ENCODE results near the gene NOS1AP. TPM values are rescaled to one million over a fixed set of nuclear protein-coding genes. Genes with fewer than 3 reads are reported as not detected.

The NOS1AP gene
- total RNA-seq, 1 experiment from 2014 or later, result 5.3 TPM

GRCh38 chr1:162131400-162132321 lies 62.2 kb downstream of the NOS1AP start (continued):
- TF ChIP-seq ZBTB33 (IDR thresholded peaks at IDR 0.05; ENCODE audit: extremely low read depth, insufficient replicate concordance, low read length), result no peak
- no peak for TF ChIP-seq ZNF274 (IDR thresholded peaks at IDR 0.05; ENCODE audit: low read depth, low read length)
- TF ChIP-seq POLR2A (IDR thresholded peaks at IDR 0.05; ENCODE audit: borderline replicate concordance, extremely low read depth, insufficient read depth, insufficient read length), result no peak

GRCh38 chr1:162133566-162133965 lies 64.1 kb downstream of the NOS1AP start:
- H2AFZ ChIP-seq (ENCODE audit: low read depth, low read length, poor library complexity, severe bottlenecking), result no peak overlapping the region
- CTCF ChIA-PET, result no interaction called here
- H3K9me3 ChIP-seq (ENCODE audit: control insufficient read depth in 1 of 2, insufficient read depth in 1 of 2, low read depth in 1 of 2, low read length in 2 of 2), result no peaks in the 10 kb centered on the region
- H3K9me2 ChIP-seq (ENCODE audit: insufficient read depth), result no peaks in the 10 kb centered on the region
- H4K20me1 ChIP-seq (ENCODE audit: insufficient read depth), result no peaks in the 10 kb centered on the region
- no peaks in the 10 kb centered on the region for H3K27me3 ChIP-seq (ENCODE audit: insufficient read depth, low read length)
- no TSS peak for BruUV-seq (replicated peaks)
- H3K4me2 ChIP-seq (ENCODE audit: low read length), result no peak overlapping the region
- H3K4me1 ChIP-seq (ENCODE audit: control insufficient read depth in 1 of 2, insufficient read depth in 2 of 2, low read length in 2 of 2), result peaks cover 63 to 77% of the 10 kb centered on the region in 2 experiments
- DNase-seq (ENCODE audit: low read depth, low spot score) (no peak), ATAC-seq (no peak)
- H3K9ac ChIP-seq (ENCODE audit: low read length), result no peak overlapping the region
- no peaks in the 10 kb centered on the region for H3K79me2 ChIP-seq (ENCODE audit: insufficient read depth, low read length)
- no peaks in the 10 kb centered on the region for H3K36me3 ChIP-seq (ENCODE audit: control insufficient read depth in 1 of 2, insufficient read depth in 2 of 2, low read length in 2 of 2)
- H3K27ac ChIP-seq (ENCODE audit: low read depth, low read length), result peak overlapping the region; percentile 23; the same call in 1 of the 2 replicates
- RAD21 ChIA-PET (ENCODE audit: low non-redundant PET in 1 of 2, low total read pairs in 2 of 2, uncharacterized antibody in 2 of 2, unreplicated experiment in 2 of 2), result no interaction called here
- intact Hi-C loops (cut with micrococcal nuclease), result no loop called here
- H3K4me3 ChIP-seq (replicated peaks in 1 of 2; ENCODE audit: low read depth in 1 of 2, low read length in 2 of 2), result no peak overlapping the region
- POLR2A ChIA-PET, result interaction anchor here (1.9 kb wide), 1 partner anchor 11 kb away, joined by 7 read pairs; no protein-coding TSS in a partner anchor
- no peak for TF ChIP-seq RAD21 (IDR thresholded peaks at IDR 0.05; ENCODE audit: low read depth)
- TF ChIP-seq SIN3A (IDR thresholded peaks at IDR 0.05; ENCODE audit: low read depth), result no peak
- TF ChIP-seq SP1 (IDR thresholded peaks at IDR 0.05; ENCODE audit: low read depth), result no peak
- no peak for TF ChIP-seq ZFX (IDR thresholded peaks at IDR 0.05)
- TF ChIP-seq POLR2A (IDR thresholded peaks at IDR 0.05; ENCODE audit: borderline replicate concordance, extremely low read depth, insufficient read depth, insufficient read length), result no peak
- no peak for TF ChIP-seq FOSL1 (IDR thresholded peaks at IDR 0.05; ENCODE audit: low read depth)
- TF ChIP-seq JUND (IDR thresholded peaks at IDR 0.05), result no peak
- TF ChIP-seq POLR2AphosphoS5 (IDR thresholded peaks at IDR 0.05; ENCODE audit: low read depth, low read length), result no peak
- no peak for TF ChIP-seq ZNF274 (IDR thresholded peaks at IDR 0.05; ENCODE audit: low read depth, low read length)
- TF ChIP-seq, protein P1, sequence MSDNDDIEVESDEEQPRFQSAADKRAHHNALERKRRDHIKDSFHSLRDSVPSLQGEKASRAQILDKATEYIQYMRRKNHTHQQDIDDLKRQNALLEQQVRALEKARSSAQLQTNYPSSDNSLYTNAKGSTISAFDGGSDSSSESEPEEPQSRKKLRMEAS (IDR thresholded peaks at IDR 0.05), result no peak
- TF ChIP-seq EGR1 (IDR thresholded peaks at IDR 0.05; ENCODE audit: low read depth), result no peak
- TF ChIP-seq CTCF (IDR thresholded peaks at IDR 0.05 in 2 of 3, conservative IDR thresholded peaks at IDR 0.05 in 1 of 3; ENCODE audit: borderline replicate concordance in 1 of 3, insufficient read depth in 1 of 3, low read depth in 2 of 3, low read length in 2 of 3), result no peak
- TF ChIP-seq, protein P2, sequence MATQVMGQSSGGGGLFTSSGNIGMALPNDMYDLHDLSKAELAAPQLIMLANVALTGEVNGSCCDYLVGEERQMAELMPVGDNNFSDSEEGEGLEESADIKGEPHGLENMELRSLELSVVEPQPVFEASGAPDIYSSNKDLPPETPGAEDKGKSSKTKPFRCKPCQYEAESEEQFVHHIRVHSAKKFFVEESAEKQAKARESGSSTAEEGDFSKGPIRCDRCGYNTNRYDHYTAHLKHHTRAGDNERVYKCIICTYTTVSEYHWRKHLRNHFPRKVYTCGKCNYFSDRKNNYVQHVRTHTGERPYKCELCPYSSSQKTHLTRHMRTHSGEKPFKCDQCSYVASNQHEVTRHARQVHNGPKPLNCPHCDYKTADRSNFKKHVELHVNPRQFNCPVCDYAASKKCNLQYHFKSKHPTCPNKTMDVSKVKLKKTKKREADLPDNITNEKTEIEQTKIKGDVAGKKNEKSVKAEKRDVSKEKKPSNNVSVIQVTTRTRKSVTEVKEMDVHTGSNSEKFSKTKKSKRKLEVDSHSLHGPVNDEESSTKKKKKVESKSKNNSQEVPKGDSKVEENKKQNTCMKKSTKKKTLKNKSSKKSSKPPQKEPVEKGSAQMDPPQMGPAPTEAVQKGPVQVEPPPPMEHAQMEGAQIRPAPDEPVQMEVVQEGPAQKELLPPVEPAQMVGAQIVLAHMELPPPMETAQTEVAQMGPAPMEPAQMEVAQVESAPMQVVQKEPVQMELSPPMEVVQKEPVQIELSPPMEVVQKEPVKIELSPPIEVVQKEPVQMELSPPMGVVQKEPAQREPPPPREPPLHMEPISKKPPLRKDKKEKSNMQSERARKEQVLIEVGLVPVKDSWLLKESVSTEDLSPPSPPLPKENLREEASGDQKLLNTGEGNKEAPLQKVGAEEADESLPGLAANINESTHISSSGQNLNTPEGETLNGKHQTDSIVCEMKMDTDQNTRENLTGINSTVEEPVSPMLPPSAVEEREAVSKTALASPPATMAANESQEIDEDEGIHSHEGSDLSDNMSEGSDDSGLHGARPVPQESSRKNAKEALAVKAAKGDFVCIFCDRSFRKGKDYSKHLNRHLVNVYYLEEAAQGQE (IDR thresholded peaks at IDR 0.05; ENCODE audit: low read depth), result no peak
- no peak for TF ChIP-seq ATF3 (IDR thresholded peaks at IDR 0.05)
